Esophagus muscularis mucosa (tissue), 4 donors: Measurements from ENCODE around the gene PSMG4. TPM values are rescaled to one million over a fixed set of nuclear protein-coding genes. Genes with fewer than 3 reads are reported as not detected.

ENCODE experiments used
- DNase-seq: peaks from one replicate; pipeline ENCODE4 v3.0.0-alpha.2; 2017; ENCODE audit errors: extremely low spot score
- H3K27ac ChIP-seq, 4 donors: fragments of 200-600 bp; sonication (generic); replicated peaks in 1 of 4; 1 replicate in 3 of 4; 2 replicates in 1 of 4; pipeline ENCODE4 v1.5.1; 2016 to 2019; ENCODE audit warnings: mild to moderate bottlenecking in 1 of 4
- H3K27me3 ChIP-seq, 4 donors: fragments of 200-600 bp; sonication (generic); one replicate each; pipeline versions ENCODE4 v1.5.1 to v1.6.0; 2016 to 2019
- H3K36me3 ChIP-seq, 4 donors: fragments of 200-600 bp; sonication (generic); one replicate each; pipeline ENCODE4 v1.5.1; 2016 to 2019
- H3K4me1 ChIP-seq, 4 donors: fragments of 200-600 bp; sonication (generic); one replicate each; pipeline ENCODE4 v1.5.1; 2016 to 2019
- H3K4me3 ChIP-seq, 4 donors: fragments of 200-600 bp; sonication (generic); 1 replicate in 2 of 4; 2 replicates in 2 of 4; pipeline ENCODE4 v1.5.1; 2016 to 2019; ENCODE audit warnings: mild to moderate bottlenecking in 4 of 4, moderate library complexity in 1 of 4
- H3K9me3 ChIP-seq, 4 donors: fragments of 200-600 bp; sonication (generic); 1 replicate in 3 of 4; 2 replicates in 1 of 4; pipeline ENCODE4 v1.5.1; 2016 to 2019
- EP300 ChIP-seq: sonication (generic); formaldehyde crosslinking; IDR thresholded peaks from one replicate; pipeline ENCODE4 v1.6.1; 2017; ENCODE audit warnings: antibody characterized with exemption
- POLR2A ChIP-seq: fragments of 450-650 bp; IDR thresholded peaks from one replicate; pipeline ENCODE4 v1.6.1; 2017; ENCODE audit warnings: antibody characterized with exemption, moderate library complexity, mild to moderate bottlenecking, low read depth
- POLR2AphosphoS5 ChIP-seq, 2 donors: sonication (generic); formaldehyde crosslinking; IDR thresholded peaks; one replicate each; pipeline ENCODE4 v1.6.1; 2017; ENCODE audit warnings: antibody characterized with exemption in 2 of 2
- WGBS: methylation state at CpG from one replicate; pipeline ENCODE4 v1.1.5; 2018; 5-methylcytosine and 5-hydroxymethylcytosine counted together
- intact Hi-C: fragments of 100-400 bp; cut with DNase I; formaldehyde crosslinking; loops from one replicate; pipeline ENCODE4 v1.15.1; 2023
- total RNA-seq, 4 donors: library from RNA; depleted of rRNA; stranded (reverse); fragments of >200 nt; gene quantifications; one replicate each; pipeline versions ENCODE4 v1.1.0 to v1.2.1, GENCODE V29; 2016
- TF ChIP-seq, protein P1 (sequence below), 3 experiments: fragments of 200-600 bp in 2 of 3; fragments of 450-650 bp in 1 of 3; sonication (generic) in 2 of 3; IDR thresholded peaks; one replicate each; pipeline ENCODE4 v1.5.1; 2017 to 2019; ENCODE audit warnings: antibody characterized with exemption in 3 of 3, mild to moderate bottlenecking in 2 of 3, moderate library complexity in 1 of 3

PSMG4 gene
- total RNA-seq, 4 donors from 2014 or later: 21.4 to 28.6 (median 25.7) TPM

DNA sequence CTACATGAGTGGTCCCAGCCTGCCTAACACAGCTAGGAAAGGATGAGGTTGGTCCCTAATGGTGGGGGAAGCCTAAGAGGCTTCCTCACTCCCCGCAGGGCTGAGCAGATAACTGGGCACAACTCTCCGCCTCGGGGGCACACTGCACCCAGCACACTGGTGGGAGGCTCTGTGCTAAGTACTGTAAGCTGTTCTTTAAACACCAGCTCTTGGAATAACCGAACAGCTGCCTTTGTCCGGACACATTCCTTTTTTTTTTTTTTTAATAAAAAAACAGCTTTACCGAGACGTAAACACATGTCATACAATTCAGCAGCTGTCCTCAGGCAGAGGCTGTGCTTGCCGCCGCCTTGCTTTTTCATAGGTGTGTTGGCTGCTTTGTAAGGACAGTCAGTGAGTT is 6.9 kb downstream of the PSMG4 start:
- Histone ChIP-seq H3K27me3 (no peaks in the 10 kb centered on the region), H3K4me3 (no peak overlapping the region), H3K4me1 (peaks cover 14 to 54% (median 50%) of the 10 kb centered on the region in 4 donors), H3K27ac (peak overlapping the region in 3 of 4 donors; percentile 11 to 51 (median 38)), H3K9me3 (no peaks in the 10 kb centered on the region), H3K36me3 (peaks cover 25 to 60% (median 48%) of the 10 kb centered on the region in 4 donors)
- TF ChIP-seq POLR2A (no peak), EP300 (no peak), POLR2AphosphoS5 (IDR thresholded peaks at IDR 0.05) (no peak)
- TF ChIP-seq, protein P1, sequence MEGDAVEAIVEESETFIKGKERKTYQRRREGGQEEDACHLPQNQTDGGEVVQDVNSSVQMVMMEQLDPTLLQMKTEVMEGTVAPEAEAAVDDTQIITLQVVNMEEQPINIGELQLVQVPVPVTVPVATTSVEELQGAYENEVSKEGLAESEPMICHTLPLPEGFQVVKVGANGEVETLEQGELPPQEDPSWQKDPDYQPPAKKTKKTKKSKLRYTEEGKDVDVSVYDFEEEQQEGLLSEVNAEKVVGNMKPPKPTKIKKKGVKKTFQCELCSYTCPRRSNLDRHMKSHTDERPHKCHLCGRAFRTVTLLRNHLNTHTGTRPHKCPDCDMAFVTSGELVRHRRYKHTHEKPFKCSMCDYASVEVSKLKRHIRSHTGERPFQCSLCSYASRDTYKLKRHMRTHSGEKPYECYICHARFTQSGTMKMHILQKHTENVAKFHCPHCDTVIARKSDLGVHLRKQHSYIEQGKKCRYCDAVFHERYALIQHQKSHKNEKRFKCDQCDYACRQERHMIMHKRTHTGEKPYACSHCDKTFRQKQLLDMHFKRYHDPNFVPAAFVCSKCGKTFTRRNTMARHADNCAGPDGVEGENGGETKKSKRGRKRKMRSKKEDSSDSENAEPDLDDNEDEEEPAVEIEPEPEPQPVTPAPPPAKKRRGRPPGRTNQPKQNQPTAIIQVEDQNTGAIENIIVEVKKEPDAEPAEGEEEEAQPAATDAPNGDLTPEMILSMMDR (IDR thresholded peaks at IDR 0.05): no peak
- intact Hi-C loops: no loop called here
- 46% methylated on average over 9 of the region's 9 CpGs for WGBS
- DNase-seq: no peak

DNA sequence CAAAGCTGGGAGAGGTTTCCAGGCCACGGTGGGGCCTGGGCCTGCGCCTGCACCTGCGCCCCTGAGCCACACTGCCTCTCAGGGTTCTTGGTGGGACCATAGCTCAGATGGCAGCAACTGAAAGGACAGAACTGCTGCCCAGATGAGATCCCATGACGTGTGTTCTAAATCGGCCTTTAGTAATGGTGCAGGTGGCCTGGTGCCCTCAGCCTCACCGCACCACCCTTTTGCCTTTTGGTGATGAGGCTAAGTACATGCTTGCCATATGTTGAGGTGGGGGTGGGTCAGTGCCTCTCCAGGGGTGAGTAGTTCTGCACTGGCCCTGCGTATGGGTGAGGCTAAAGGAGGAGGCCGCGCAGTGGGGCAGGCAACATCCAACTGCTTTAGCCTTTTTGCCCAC is 7.4 kb downstream of the PSMG4 start:
- TF ChIP-seq POLR2A (no peak), EP300 (no peak), POLR2AphosphoS5 (IDR thresholded peaks at IDR 0.05) (no peak)
- TF ChIP-seq, protein P1 (IDR thresholded peaks at IDR 0.05): no peak
- H3K36me3 ChIP-seq: peaks cover 28 to 65% (median 53%) of the 10 kb centered on the region in 4 donors

DNA sequence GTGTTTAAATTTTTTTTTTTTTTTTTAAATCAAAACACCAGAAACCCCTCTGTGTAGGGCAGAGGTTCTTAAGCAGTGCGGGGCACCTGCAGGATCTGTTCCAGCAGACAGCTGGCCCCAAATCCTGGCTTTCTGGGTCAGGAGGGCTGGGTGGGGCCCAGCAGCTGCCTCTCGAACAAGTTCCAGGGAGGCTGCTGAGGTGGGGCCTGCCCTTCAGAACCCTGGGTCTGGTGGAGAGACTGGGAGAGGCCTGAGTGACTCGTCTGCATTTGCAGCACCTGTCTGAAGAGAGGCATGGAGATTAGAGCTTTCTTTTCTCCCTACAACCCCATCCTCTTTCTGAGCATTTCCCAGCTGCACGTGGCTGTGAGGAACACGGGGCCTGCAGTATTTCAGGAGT is 8.4 kb downstream of the PSMG4 start:
- TF ChIP-seq POLR2AphosphoS5 (IDR thresholded peaks at IDR 0.05) (no peak), POLR2A (no peak), EP300 (no peak)
- TF ChIP-seq, protein P1 (IDR thresholded peaks at IDR 0.05): no peak
- H3K4me1 ChIP-seq: peaks cover 0 to 39% (median 35%) of the 10 kb centered on the region in 4 donors
- no peak overlapping the region for H3K27ac ChIP-seq
- intact Hi-C loops: no loop called here
- no peaks in the 10 kb centered on the region for H3K27me3 ChIP-seq
- no peak overlapping the region for H3K4me3 ChIP-seq
- H3K36me3 ChIP-seq: peaks cover 38 to 75% (median 63%) of the 10 kb centered on the region in 4 donors
- H3K9me3 ChIP-seq: no peaks in the 10 kb centered on the region
- 90% methylated on average over 5 of the region's 5 CpGs for WGBS
- DNase-seq: no peak

More for the DNA sequence above, 7.4 kb downstream of the PSMG4 start:
- Histone ChIP-seq H3K27me3 (no peaks in the 10 kb centered on the region), H3K27ac (peak overlapping the region in 1 of 4 donors; percentile 27), H3K9me3 (no peaks in the 10 kb centered on the region), H3K4me1 (peaks cover 9 to 49% (median 45%) of the 10 kb centered on the region in 4 donors), H3K4me3 (no peak overlapping the region)
- intact Hi-C loops: no loop called here
- 74% methylated on average over 8 of the region's 9 CpGs for WGBS
- DNase-seq: no peak

- H3K4me3 ChIP-seq: no peak overlapping the region
- no peaks in the 10 kb centered on the region for H3K9me3 ChIP-seq
- intact Hi-C loops: no loop called here
- H3K4me1 ChIP-seq: peaks cover 0 to 27% (median 24%) of the 10 kb centered on the region in 4 donors
- WGBS: 88% methylated on average over 11 of the region's 11 CpGs
- TF ChIP-seq EP300: no peak
- TF ChIP-seq POLR2A: no peak
- TF ChIP-seq, protein P1 (IDR thresholded peaks at IDR 0.05): no peak
- no peak for TF ChIP-seq POLR2AphosphoS5 (IDR thresholded peaks at IDR 0.05)
- H3K36me3 ChIP-seq: peaks cover 40 to 81% (median 71%) of the 10 kb centered on the region in 4 donors
- DNase-seq: no peak
- no peaks in the 10 kb centered on the region for H3K27me3 ChIP-seq
- no peak overlapping the region for H3K27ac ChIP-seq
Measured at GRCh38 chr6:3268680-3269079, 9.9 kb downstream of the PSMG4 start.
